GM19238 (cell line): ENCODE measurements around the gene DDHD1.

Experiments
- DNase-seq: peaks from one replicate; pipeline ENCODE4 v3.0.0; 2011; ENCODE audit warnings: low spot score; ENCODE audit not compliant: insufficient read length

Gene DDHD1

DNA sequence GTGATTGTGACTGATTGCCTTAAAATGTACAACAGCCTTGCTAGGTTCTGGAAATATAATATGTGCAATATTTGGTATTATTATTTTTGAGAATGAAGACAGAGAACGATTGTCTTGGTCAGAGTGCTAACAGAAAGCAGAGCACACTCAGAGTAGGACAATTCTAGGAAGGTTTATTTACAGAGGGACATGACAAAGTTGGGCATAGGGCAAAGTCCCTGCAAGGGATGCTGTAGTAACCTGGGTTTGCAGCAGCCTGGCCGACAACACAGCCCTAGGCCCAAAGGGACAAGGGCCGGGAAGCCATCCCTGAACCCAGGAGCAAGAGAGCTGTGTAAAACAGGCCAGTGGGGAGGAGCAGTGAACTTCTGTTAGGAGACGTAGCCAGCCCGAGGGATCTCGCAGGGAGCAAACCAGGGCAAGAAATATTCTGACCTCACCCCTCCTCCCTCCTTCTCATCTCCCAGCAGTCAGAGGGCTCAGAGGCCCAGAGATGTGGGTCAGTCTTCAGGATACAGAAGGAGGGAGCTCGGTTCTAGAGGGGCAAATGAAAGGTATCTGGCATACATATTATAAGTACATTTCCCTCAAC is 151.2 kb downstream of the DDHD1 start:
- DNase-seq, result no peak

- DNase-seq, result no peak
Observed at GRCh38 chr14:52998376-52999015, 154.6 kb downstream of the DDHD1 start.

- DNase-seq, result no peak
Observed at GRCh38 chr14:52996493-52996892, 156.6 kb downstream of the DDHD1 start.

DNA sequence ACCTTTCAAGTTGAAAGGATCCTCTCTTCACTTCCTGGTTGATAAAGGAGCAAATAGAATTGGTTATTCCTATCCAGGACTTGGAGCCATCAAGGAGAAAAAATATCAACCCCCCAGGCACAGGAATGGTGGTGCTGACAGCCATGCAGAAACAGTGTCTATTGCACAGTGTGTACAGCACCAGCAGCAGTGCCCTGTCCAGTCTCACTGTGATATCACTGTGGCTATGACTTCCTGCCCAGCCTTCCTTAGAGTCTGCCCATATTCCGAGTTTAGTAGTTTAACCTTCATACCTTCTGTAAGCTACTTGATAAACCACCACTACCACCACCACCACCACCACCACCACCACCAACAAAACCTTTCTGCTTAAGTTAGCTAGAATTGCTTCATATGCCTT is 157.1 kb downstream of the DDHD1 start:
- no peak for DNase-seq

- DNase-seq, result no peak
Observed at GRCh38 chr14:52992236-52992870, 160.8 kb downstream of the DDHD1 start.

GRCh38 chr14:52988139-52988538 is 165.0 kb downstream of the DDHD1 start:
- DNase-seq, result no peak

DNA sequence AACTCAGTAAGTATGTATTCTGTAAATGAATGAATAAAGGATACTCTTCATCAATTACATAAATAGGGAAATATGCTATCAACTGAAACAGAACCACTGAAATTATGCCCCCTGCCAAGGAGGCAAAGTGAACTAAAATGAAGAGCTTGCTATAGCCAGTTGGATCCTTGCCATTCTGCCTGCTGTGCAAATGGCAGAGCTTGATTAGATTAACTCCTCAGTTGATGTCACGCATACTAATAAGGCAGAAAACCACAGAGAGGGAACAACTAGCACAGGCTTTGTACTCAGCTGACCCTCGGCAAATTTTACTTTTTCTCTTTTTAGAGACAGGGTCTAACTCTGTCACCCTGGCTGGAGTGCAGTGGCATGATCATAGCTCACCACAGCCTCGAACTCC is 165.6 kb downstream of the DDHD1 start:
- no peak for DNase-seq

GRCh38 chr14:52987042-52987441 is 166.1 kb downstream of the DDHD1 start:
- DNase-seq, result no peak
